HEK293T (cell line): ENCODE measurements around the gene FBRSL1.

Source experiments
- CTCF ChIA-PET: fragments of 350-600 bp; formaldehyde crosslinking; extraction: SDS; loops from one replicate; lab custom pipeline; 2021; ENCODE audit warnings: antibody characterized with exemption, inconsistent platforms; lab: Yijun Ruan, JAX
- POLR2A ChIA-PET: fragments of 350-600 bp; formaldehyde crosslinking; extraction: SDS; loops from one replicate; lab custom pipeline; 2020; ENCODE audit warnings: antibody characterized with exemption, inconsistent platforms; lab: Yijun Ruan, JAX
- DNase-seq: peaks from one replicate; pipeline ENCODE4 v3.0.0; 2012; ENCODE audit warnings: mixed read lengths; ENCODE audit errors: extremely low spot score
- ARNT ChIP-seq: fragments of 450-650 bp; IDR thresholded peaks from 2 replicates; pipeline ENCODE4 v1.6.1; 2017; ENCODE audit warnings: mild to moderate bottlenecking
- BHLHE40 ChIP-seq: fragments of 450-650 bp; IDR thresholded peaks from 2 replicates; pipeline ENCODE4 v1.6.1; 2016; ENCODE audit warnings: mild to moderate bottlenecking, moderate library complexity, borderline replicate concordance
- CTBP1 ChIP-seq: fragments of 450-650 bp; IDR thresholded peaks from 2 replicates; pipeline ENCODE4 v1.6.1; 2016; ENCODE audit warnings: borderline replicate concordance
- ELF4 ChIP-seq: fragments of 450-650 bp; IDR thresholded peaks from 2 replicates; pipeline ENCODE4 v1.6.1; 2017; ENCODE audit warnings: antibody characterized with exemption
- FOXA1 ChIP-seq: fragments of 450-650 bp; IDR thresholded peaks from 2 replicates; pipeline ENCODE4 v1.6.1; 2016; ENCODE audit warnings: mild to moderate bottlenecking
- FOXK2 ChIP-seq: fragments of 450-650 bp; IDR thresholded peaks from 2 replicates; pipeline ENCODE4 v1.6.1; 2016; ENCODE audit warnings: mild to moderate bottlenecking
- FOXM1 ChIP-seq: fragments of 450-650 bp; IDR thresholded peaks from 2 replicates; pipeline ENCODE4 v1.6.1; 2017; ENCODE audit warnings: mild to moderate bottlenecking, borderline replicate concordance
- HDGF ChIP-seq: fragments of 450-650 bp; IDR thresholded peaks from 2 replicates; pipeline ENCODE4 v1.6.1; 2017; ENCODE audit warnings: antibody characterized with exemption, borderline replicate concordance
- L3MBTL2 ChIP-seq: fragments of 450-650 bp; conservative IDR thresholded peaks from 2 replicates; pipeline ENCODE4 v1.6.1; 2016; ENCODE audit warnings: mild to moderate bottlenecking
- LEF1 ChIP-seq: fragments of 450-650 bp; IDR thresholded peaks from 2 replicates; pipeline ENCODE4 v1.6.1; 2017; ENCODE audit warnings: mild to moderate bottlenecking, borderline replicate concordance
- NFRKB ChIP-seq: fragments of 450-650 bp; IDR thresholded peaks from 2 replicates; pipeline ENCODE4 v1.6.1; 2016; ENCODE audit warnings: mild to moderate bottlenecking, moderate library complexity
- PKNOX1 ChIP-seq: fragments of 450-650 bp; IDR thresholded peaks from 2 replicates; pipeline ENCODE4 v1.6.1; 2016
- SP1 ChIP-seq: fragments of 450-650 bp; IDR thresholded peaks from 2 replicates; pipeline ENCODE4 v1.6.1; 2017
- SUZ12 ChIP-seq: fragments of 450-650 bp; IDR thresholded peaks from 2 replicates; pipeline ENCODE4 v1.6.1; 2016; ENCODE audit warnings: mild to moderate bottlenecking
- TARDBP ChIP-seq: fragments of 450-650 bp; IDR thresholded peaks from 2 replicates; pipeline ENCODE4 v1.6.1; 2016
- ZNF384 ChIP-seq: fragments of 450-650 bp; IDR thresholded peaks from 2 replicates; pipeline ENCODE4 v1.6.1; 2016

The FBRSL1 gene

GRCh38 chr12:132483208-132483607 lies 6.7 kb upstream of the FBRSL1 start:
- POLR2A ChIA-PET = no interaction called here
- CTCF ChIA-PET = no interaction called here
- no peak for DNase-seq
- no peak for TF ChIP-seq SP1
- TF ChIP-seq FOXA1 = no peak
- TF ChIP-seq ARNT = no peak
- TF ChIP-seq BHLHE40 = no peak
- no peak for TF ChIP-seq HDGF
- TF ChIP-seq FOXK2 = no peak

- ChIA-PET POLR2A (no interaction called here), CTCF (no interaction called here)
- no peak for TF ChIP-seq NFRKB
- TF ChIP-seq SP1 = no peak
- TF ChIP-seq ELF4 = no peak
- TF ChIP-seq FOXK2 = no peak
- TF ChIP-seq BHLHE40 = no peak
- no peak for TF ChIP-seq FOXA1
- TF ChIP-seq SUZ12 = no peak
- no peak for TF ChIP-seq FOXM1
- no peak for TF ChIP-seq HDGF
- TF ChIP-seq TARDBP = no peak
- no peak for TF ChIP-seq L3MBTL2
- TF ChIP-seq LEF1 = no peak
- TF ChIP-seq PKNOX1 = no peak
- TF ChIP-seq CTBP1 = no peak
- TF ChIP-seq ZNF384 = no peak
- no peak for TF ChIP-seq ARNT
- DNase-seq = no peak
These were observed 6.3 kb upstream of the FBRSL1 start for GRCh38 chr12:132483612-132484011.

GRCh38 chr12:132484183-132484890 lies 5.6 kb upstream of the FBRSL1 start:
- CTCF ChIA-PET = no interaction called here
- DNase-seq = no peak
- POLR2A ChIA-PET = no interaction called here
- TF ChIP-seq ARNT (no peak), ZNF384 (no peak)

GRCh38 chr12:132484891-132485441 lies 5.0 kb upstream of the FBRSL1 start:
- DNase-seq = no peak
- ChIA-PET CTCF (no interaction called here), POLR2A (no interaction called here)
- TF ChIP-seq BHLHE40 = no peak
- no peak for TF ChIP-seq NFRKB
- no peak for TF ChIP-seq TARDBP
- TF ChIP-seq CTBP1 = no peak
- no peak for TF ChIP-seq SUZ12
- no peak for TF ChIP-seq LEF1
- no peak for TF ChIP-seq ELF4
- no peak for TF ChIP-seq FOXK2
- TF ChIP-seq FOXM1 = no peak
- no peak for TF ChIP-seq FOXA1
- no peak for TF ChIP-seq HDGF
- TF ChIP-seq ARNT = no peak
- no peak for TF ChIP-seq ZNF384
- no peak for TF ChIP-seq PKNOX1
- TF ChIP-seq L3MBTL2 = no peak

- CTCF ChIA-PET = no interaction called here
- POLR2A ChIA-PET = no interaction called here
- DNase-seq = no peak
- no peak for TF ChIP-seq LEF1
- TF ChIP-seq L3MBTL2 = no peak
- TF ChIP-seq PKNOX1 = no peak
- no peak for TF ChIP-seq TARDBP
- TF ChIP-seq ELF4 = no peak
- no peak for TF ChIP-seq ARNT
- TF ChIP-seq BHLHE40 = no peak
These were observed 4.3 kb upstream of the FBRSL1 start for GRCh38 chr12:132485619-132486018.

GRCh38 chr12:132486168-132486567 lies 3.8 kb upstream of the FBRSL1 start:
- ChIA-PET CTCF (interaction anchor here (1.2 kb wide), 1 partner anchor 72 kb away, joined by 3 read pairs; no protein-coding TSS in a partner anchor), POLR2A (no interaction called here)
- no peak for TF ChIP-seq FOXK2
- TF ChIP-seq NFRKB = no peak
- TF ChIP-seq FOXA1 = no peak
- TF ChIP-seq PKNOX1 = no peak
- TF ChIP-seq BHLHE40 = no peak
- TF ChIP-seq L3MBTL2 = no peak
- TF ChIP-seq HDGF = no peak
- no peak for TF ChIP-seq SUZ12
- no peak for TF ChIP-seq ARNT
- TF ChIP-seq FOXM1 = no peak
- no peak for TF ChIP-seq ELF4
- no peak for TF ChIP-seq SP1
- TF ChIP-seq LEF1 = no peak
- TF ChIP-seq CTBP1 = no peak
- DNase-seq = no peak
